Activated naive CD4-positive, alpha-beta T cell treated with anti-CD3 and anti-CD28 coated beads, Interleukin-2, amount 50 U/mL, for 16 hours (primary cell): ENCODE measurements around the gene ZNF750.
"Not testable (repeated sequence)": the region's sequence is repeated elsewhere in the genome, so short reads cannot be mapped to it uniquely, and the experiment has no call there.

ENCODE experiments used
- DNase-seq: peaks from one replicate; pipeline ENCODE4 v3.0.0-alpha.2; 2020

Gene ZNF750

DNA sequence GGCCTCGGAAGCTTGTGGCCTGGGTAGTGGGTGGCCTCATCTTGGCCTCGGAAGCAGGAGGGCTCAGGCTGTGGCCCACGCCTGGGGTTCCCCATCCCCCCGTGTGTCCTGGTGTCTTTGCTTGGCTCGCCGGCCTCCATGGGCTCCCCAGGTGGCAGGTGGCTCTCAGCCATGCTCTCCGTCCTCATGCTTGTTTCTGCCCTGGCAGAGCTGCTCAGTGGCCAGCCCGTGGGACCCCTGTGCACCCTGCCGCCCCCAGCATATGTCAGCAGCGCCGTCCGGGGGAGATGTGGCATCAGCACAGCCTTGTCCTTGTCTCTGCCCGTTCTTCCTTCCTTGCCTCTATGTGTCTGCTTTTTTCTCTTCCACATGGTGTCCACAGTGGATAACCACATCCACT lies 49.4 kb downstream of the ZNF750 start:
- DNase-seq: no peak

- no peak for DNase-seq
Measured at GRCh38 chr17:82789806-82790205, 50.0 kb downstream of the ZNF750 start.

- DNase-seq: no peak
Measured at GRCh38 chr17:82789051-82789592, 50.7 kb downstream of the ZNF750 start.

DNA sequence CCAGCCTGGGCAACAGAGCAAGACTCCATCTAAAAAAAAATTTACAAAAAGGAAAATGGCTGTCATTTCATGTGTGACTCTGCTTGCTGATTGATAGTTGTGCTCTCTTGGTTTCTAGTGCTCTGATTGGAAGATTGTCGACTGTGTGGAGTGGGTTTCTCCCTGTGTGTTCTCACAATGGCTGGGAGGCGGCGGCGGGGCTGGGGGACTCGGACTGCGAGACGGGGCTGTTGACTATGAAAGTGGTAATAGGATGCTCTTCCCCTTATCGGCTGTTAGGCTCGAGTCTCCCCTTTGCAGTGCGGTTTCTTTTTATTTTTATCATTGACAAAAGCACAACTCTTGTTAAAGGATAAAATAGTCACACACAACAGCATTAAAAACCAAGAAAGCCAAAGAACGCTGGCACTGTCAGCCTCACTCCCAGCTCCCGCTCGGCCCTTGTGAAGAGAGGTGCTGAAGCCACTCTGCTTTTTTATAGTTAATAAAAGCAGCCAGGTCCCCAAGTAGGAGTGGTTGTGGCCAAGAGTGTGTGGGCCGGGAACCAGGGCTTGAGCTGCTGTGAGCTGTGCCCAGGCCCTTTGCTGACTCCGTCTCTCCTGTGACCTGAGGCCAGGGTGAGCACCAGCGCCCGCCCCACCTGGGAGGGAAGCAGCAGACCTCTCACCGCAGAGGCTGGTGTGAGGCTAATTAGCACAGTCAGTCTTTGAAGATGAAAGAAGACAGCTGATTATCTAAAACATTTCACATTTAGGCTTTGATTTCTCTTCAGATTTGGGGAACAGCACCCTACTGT lies 51.4 kb downstream of the ZNF750 start:
- DNase-seq: no peak

DNA sequence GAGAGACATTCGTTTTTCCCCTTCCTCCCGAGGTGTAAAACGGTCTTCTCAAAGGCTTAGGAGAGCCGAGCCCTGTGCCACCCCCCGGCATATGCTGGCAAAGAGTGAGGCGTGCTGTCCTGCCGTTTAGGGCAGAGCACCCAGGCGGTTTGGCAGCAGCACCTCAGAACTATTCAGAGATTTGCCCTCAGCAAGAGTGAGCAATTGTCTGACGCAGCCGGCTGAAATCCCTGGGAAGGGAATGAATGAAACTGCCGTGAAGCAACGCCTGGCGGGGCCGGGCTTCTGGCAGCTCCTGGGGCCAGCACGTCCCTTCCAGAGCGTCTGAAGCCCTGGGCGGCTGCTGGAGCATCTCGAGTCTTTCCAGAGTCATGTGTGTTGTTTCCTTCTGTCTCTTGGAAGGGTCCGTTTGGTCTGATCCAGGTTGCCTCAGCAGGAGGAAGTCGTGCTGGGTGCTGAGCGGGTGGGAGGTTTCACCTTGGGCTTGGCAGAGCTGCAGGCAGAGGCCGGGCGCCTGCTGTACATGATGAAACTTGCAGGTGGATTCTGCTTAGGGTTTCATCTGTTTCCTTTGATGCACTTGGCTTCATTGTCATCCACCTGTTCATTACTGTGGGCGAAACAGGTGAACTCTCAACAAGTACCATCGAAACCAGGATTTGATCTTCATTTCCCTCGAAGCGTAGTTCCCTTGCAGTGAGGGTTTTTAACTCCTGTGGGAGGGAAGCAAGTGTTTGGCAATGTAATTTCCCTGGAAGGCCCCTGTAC lies 52.6 kb downstream of the ZNF750 start:
- no peak for DNase-seq

DNA sequence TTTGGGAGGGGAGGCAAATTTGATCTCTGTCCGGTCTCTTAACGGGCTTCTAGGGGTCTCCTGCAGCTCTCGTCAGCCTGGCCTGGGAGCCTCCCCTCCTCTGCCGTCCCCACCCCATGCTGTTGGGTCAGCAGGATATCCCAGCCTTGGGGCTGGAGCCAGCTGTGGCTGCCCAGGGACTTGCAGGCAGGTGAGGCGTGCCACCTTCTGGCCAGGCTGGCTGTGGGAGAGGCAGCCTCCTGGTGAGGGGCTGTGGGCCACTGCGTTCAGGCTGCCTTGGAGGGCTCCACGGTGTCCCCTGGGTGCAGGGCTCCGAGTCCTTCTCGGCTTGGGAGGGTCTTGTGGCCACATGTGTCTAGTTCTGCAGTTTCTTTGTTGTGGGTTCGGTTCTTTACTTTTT lies 53.4 kb downstream of the ZNF750 start:
- DNase-seq: no peak

DNA sequence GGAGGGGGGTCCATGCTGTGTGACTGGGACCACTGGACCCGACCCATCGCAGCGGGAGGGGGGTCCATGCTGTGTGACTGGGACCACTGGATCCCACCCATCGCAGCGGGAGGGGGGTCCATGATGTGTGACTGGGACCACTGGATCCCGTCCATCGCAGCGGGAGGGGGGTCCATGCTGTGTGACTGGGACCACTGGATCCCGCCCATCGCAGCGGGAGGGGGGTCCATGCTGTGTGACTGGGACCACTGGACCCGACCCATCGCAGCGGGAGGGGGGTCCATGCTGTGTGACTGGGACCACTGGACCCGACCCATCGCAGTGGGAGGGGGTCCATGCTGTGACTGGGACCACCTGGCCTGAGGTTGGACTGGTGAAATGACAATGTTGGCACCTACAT lies 54.2 kb downstream of the ZNF750 start:
- not testable (repeated sequence) for DNase-seq

- DNase-seq: no peak
Measured at GRCh38 chr17:82783498-82783897, 56.3 kb downstream of the ZNF750 start.

- no peak for DNase-seq
Measured at GRCh38 chr17:82782657-82783207, 57.1 kb downstream of the ZNF750 start.

DNA sequence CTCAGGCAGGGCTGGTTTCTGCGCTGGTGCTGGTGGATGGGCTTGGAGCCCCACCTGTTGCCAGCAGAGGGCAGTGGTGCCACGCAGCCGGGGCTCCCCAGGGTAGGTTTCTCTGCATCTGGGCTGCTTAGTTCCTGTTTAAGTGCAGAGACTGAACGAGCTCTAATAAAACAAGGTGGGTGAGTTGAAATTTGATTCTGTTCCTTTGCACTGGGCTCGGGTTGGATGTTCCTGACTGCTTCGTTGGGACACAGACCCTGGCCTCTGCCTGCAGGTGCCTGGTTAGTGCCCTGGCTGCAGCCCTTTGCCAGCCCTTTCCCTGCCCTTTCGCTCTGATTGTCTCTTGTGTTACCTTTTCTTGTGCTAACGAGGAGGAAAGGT lies 57.9 kb downstream of the ZNF750 start:
- DNase-seq: peak; percentile 82

DNA sequence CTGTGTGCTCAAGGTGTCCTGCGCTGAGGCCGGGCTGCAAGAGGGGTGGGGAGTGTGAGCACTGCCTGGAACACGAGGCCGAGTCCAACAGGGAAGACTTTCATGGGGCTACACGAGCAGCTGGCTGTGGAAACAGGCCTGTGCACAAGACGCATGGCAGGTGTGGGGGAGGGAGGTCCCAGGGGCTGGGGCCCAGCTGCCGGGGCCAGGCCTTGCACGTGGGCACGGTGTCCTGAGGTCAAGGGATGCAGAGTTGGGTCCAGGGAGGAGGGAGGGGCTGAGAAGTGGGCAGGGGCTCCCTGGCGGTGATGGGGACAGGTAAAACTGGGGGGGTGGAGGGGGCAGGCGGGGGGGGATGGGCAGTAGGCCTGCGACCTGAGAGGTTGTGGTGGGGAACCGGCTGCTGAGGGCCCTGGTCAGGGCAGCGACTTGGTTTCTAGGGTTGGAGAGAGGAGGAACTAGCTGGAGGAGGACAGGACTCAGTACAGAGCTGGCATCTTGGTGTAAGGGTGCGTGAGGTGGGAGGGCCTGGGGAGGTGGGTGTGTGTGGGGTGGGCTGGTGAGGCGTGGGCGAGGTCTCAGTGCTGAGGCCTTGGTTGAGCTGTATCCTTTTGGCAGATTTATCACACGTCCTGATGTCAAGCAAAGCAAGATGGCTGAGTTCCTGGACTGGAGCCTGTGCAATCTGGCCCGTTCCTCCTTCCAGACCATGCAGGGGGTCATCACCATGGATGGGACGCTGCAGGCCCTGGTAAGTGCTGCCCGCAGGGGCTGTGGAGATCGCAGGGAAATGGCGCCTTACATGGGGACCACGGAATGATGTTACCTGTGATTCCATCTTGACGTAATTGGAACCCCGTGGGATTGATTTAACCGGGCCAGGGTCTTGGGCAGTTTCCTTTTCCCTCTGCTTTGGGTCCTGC lies 58.6 kb downstream of the ZNF750 start:
- no peak for DNase-seq

DNA sequence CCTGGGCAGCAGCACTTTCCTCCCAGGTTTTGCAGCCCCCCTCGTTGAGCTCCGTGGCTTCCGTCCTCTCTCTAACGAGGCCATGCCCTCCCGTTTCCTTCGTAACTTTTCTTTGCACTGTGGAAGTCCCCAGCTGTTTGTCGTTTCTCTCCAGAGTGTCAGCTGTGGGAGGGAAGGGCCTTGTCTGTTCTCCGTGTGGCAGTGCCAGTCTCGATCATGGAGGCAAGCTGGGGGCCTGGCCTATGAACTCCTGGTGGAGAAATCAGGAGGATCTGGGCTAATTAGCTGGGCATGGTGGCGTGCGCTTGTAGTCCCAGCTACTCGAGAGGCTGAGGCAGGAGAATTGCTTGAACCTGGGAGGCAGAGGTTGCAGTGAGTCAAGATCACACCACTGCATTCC lies 59.6 kb downstream of the ZNF750 start:
- DNase-seq: no peak

DNA sequence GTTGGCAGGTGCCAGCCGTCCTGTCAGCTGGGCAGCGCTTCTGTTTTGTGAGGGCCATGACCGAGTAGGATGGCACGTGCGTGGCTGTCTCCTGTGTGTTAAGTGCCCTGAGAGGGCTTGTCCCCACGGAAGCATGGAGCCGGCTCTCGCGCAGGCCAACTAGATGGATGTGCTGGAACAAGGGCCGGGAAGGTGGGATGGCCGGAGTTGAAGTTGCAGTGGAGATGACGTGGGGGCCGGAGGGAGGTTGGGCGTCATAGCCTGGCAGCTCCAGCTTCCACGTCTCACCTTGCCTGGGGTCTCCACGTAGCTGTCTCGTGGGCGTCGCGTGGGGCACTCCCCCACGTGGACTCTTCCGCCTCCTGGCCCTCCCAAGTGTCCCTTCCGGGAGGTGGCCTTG lies 60.3 kb downstream of the ZNF750 start:
- DNase-seq: no peak
